Keratinocyte (primary cell): ENCODE results near the gene TRPM3. TPM values are rescaled to one million over a fixed set of nuclear protein-coding genes. Genes with fewer than 3 reads are reported as not detected.

Experiments
- DNase-seq: peaks from one replicate; pipeline ENCODE4 v3.0.0-alpha.2; 2011; ENCODE audit warnings: low read depth, missing footprints, low spot score
- FAIRE-seq: peaks from 2 replicates; lab custom pipeline; 2011; peaks lifted over from hg19 to GRCh38; lab: Jason Lieb, UNC
- H2AFZ ChIP-seq: 2 replicates; pipeline ENCODE4 v1.6.0; 2012; ENCODE audit warnings: low read length, control low read depth, inconsistent platforms; ENCODE audit not compliant: control insufficient read depth
- H3K27ac ChIP-seq: 2 replicates; pipeline ENCODE4 v1.5.1; 2011; ENCODE audit warnings: low read length; ENCODE audit not compliant: control insufficient read depth, insufficient read depth
- H3K27me3 ChIP-seq: 3 replicates; pipeline ENCODE4 v1.6.0; 2011; ENCODE audit warnings: low read length; ENCODE audit not compliant: control insufficient read depth, insufficient read depth; ENCODE audit errors: extremely low read depth
- H3K36me3 ChIP-seq, 2 experiments: 2 replicates in 1 of 2; 3 replicates in 1 of 2; pipeline ENCODE4 v1.5.1; 2011; ENCODE audit warnings: low read length in 2 of 2, mild to moderate bottlenecking in 1 of 2; ENCODE audit not compliant: control insufficient read depth in 2 of 2, insufficient read depth in 2 of 2; ENCODE audit errors: extremely low read depth in 1 of 2
- H3K4me1 ChIP-seq: 3 replicates; pipeline ENCODE4 v1.5.1; 2011; ENCODE audit warnings: low read length; ENCODE audit not compliant: control insufficient read depth, insufficient read depth; ENCODE audit errors: extremely low read depth
- H3K4me2 ChIP-seq: 3 replicates; pipeline ENCODE4 v1.6.0; 2011; ENCODE audit warnings: low read depth, low read length; ENCODE audit not compliant: control insufficient read depth, insufficient read depth; ENCODE audit errors: extremely low read depth
- H3K4me3 ChIP-seq, 3 experiments: fragments of 200-600 bp in 1 of 3; sonication (generic) in 1 of 3; 2 replicates in 2 of 3; 3 replicates in 1 of 3; pipeline ENCODE4 v1.5.1; 2011 to 2016; ENCODE audit warnings: low read length in 3 of 3, mild to moderate bottlenecking in 3 of 3, control low read depth in 2 of 3, inconsistent platforms in 1 of 3, low read depth in 1 of 3, mixed read lengths in 1 of 3, mixed run types in 1 of 3, moderate library complexity in 1 of 3; ENCODE audit not compliant: control insufficient read depth in 2 of 3, insufficient read depth in 2 of 3; ENCODE audit errors: extremely low read depth in 1 of 3
- H3K79me2 ChIP-seq: 2 replicates; pipeline ENCODE4 v1.6.0; 2012; ENCODE audit warnings: low read length; ENCODE audit not compliant: control insufficient read depth, insufficient read depth
- H3K9ac ChIP-seq: 3 replicates; pipeline ENCODE4 v1.6.0; 2011; ENCODE audit warnings: low read length; ENCODE audit not compliant: control insufficient read depth, insufficient read depth; ENCODE audit errors: extremely low read depth
- H3K9me1 ChIP-seq: 3 replicates; pipeline ENCODE4 v1.6.0; 2011; ENCODE audit warnings: low read length; ENCODE audit not compliant: control insufficient read depth, insufficient read depth; ENCODE audit errors: extremely low read depth
- H3K9me3 ChIP-seq: 2 replicates; pipeline ENCODE4 v1.5.1; 2012; ENCODE audit warnings: low read depth, low read length; ENCODE audit not compliant: control insufficient read depth
- H4K20me1 ChIP-seq: 3 replicates; pipeline ENCODE4 v1.6.0; 2011; ENCODE audit warnings: low read length; ENCODE audit not compliant: control insufficient read depth, insufficient read depth; ENCODE audit errors: extremely low read depth
- EZH2 ChIP-seq: IDR thresholded peaks from one replicate; pipeline ENCODE4 v1.6.1; 2012; ENCODE audit warnings: inconsistent platforms, mild to moderate bottlenecking, low read length, moderate library complexity
- dilution Hi-C: fragments of 300-500 bp; cut with MboI; formaldehyde crosslinking; loops from one replicate; pipeline ENCODE4 v1.7.0; 2020; ENCODE audit warnings: low sequenced_read_pairs; ENCODE audit not compliant: extremely low pct_ligation_motif_present
- polyA plus RNA-seq, 5 experiments: library from polyadenylated mRNA; depleted of rRNA in 3 of 5; stranded (reverse) in 3 of 5; stranded (forward) in 1 of 5; unstranded in 1 of 5; fragments of >200 nt; gene quantifications; 1 replicate in 1 of 5; 2 replicates in 3 of 5; 3 replicates in 1 of 5; pipeline versions ENCODE4 v1.2.1 to v1.2.3, GENCODE V29; 2011 to 2012; ENCODE audit warnings: missing spikeins in 2 of 5, low read depth in 1 of 5, low replicate concordance in 1 of 5
- TF ChIP-seq, protein P1 (sequence below), 3 experiments: IDR thresholded peaks in 1 of 3; conservative IDR thresholded peaks in 1 of 3; optimal IDR thresholded peaks in 1 of 3; 2 replicates in 2 of 3; 3 replicates in 1 of 3; pipeline versions ENCODE3 to v1.5.1; 2011; ENCODE audit warnings: low read length in 3 of 3, mild to moderate bottlenecking in 3 of 3, moderate library complexity in 2 of 3, control low read depth in 1 of 3, inconsistent platforms in 1 of 3; ENCODE audit not compliant: insufficient read depth in 2 of 3; ENCODE audit errors: extremely low read depth in 1 of 3

Gene TRPM3
- polyA plus RNA-seq, 1 donor (not counting 4 experiments of a cell fraction or from before 2014, with no cell fraction given), result 0.03 TPM

- peaks cover 16% of the 10 kb centered on the region for H3K4me1 ChIP-seq
- H3K9me3 ChIP-seq, result no peaks in the 10 kb centered on the region
- no peak overlapping the region for H3K4me2 ChIP-seq
- H3K9ac ChIP-seq, result no peak overlapping the region
- no peaks in the 10 kb centered on the region for H3K9me1 ChIP-seq
- FAIRE-seq (no peak), DNase-seq (no peak)
- H3K4me3 ChIP-seq, result no peak overlapping the region
- no peak for TF ChIP-seq EZH2
- TF ChIP-seq, protein P1, sequence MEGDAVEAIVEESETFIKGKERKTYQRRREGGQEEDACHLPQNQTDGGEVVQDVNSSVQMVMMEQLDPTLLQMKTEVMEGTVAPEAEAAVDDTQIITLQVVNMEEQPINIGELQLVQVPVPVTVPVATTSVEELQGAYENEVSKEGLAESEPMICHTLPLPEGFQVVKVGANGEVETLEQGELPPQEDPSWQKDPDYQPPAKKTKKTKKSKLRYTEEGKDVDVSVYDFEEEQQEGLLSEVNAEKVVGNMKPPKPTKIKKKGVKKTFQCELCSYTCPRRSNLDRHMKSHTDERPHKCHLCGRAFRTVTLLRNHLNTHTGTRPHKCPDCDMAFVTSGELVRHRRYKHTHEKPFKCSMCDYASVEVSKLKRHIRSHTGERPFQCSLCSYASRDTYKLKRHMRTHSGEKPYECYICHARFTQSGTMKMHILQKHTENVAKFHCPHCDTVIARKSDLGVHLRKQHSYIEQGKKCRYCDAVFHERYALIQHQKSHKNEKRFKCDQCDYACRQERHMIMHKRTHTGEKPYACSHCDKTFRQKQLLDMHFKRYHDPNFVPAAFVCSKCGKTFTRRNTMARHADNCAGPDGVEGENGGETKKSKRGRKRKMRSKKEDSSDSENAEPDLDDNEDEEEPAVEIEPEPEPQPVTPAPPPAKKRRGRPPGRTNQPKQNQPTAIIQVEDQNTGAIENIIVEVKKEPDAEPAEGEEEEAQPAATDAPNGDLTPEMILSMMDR (optimal IDR thresholded peaks at IDR 0.05 in 1 of 3, IDR thresholded peaks at IDR 0.05 in 1 of 3, conservative IDR thresholded peaks at IDR 0.05 in 1 of 3; ENCODE audit: extremely low read depth in 1 of 3, insufficient read depth in 2 of 3, low read length in 3 of 3), result no peak
- H4K20me1 ChIP-seq, result no peaks in the 10 kb centered on the region
- H3K27ac ChIP-seq, result no peak overlapping the region
- dilution Hi-C loops, result no loop called here
- H3K27me3 ChIP-seq, result no peaks in the 10 kb centered on the region
- H3K36me3 ChIP-seq, result no peaks in the 10 kb centered on the region
- H2AFZ ChIP-seq, result no peak overlapping the region
- H3K79me2 ChIP-seq, result no peaks in the 10 kb centered on the region
Measured at GRCh38 chr9:70551801-70552200, 569.6 kb downstream of the TRPM3 start.

DNA sequence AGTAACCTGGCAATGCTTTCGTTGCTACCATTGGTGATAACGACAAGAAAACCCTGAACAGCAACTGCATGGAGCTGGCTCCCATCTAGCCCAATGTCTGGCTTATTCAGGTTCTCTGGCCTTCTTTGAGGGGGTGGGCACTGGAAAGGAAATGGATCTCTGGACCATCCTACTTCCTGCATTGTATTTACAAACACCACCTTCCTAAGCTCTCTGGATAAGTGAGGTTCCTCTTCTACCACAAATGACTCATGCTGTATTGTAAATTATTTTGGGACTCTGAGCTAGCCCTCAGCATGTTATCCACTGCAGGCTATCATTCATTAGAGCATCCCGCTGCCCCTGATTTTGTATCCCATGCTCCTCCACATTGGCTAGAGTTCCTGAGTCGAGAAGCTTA, 570.0 kb downstream of the TRPM3 start:
- TF ChIP-seq, protein P1 (optimal IDR thresholded peaks at IDR 0.05 in 1 of 3, IDR thresholded peaks at IDR 0.05 in 1 of 3, conservative IDR thresholded peaks at IDR 0.05 in 1 of 3; ENCODE audit: extremely low read depth in 1 of 3, insufficient read depth in 2 of 3, low read length in 3 of 3), result no peak
- TF ChIP-seq EZH2, result no peak
- Histone ChIP-seq H3K27me3 (no peaks in the 10 kb centered on the region), H2AFZ (no peak overlapping the region), H4K20me1 (no peaks in the 10 kb centered on the region), H3K4me2 (no peak overlapping the region), H3K27ac (no peak overlapping the region), H3K9me1 (no peaks in the 10 kb centered on the region), H3K9ac (no peak overlapping the region), H3K9me3 (no peaks in the 10 kb centered on the region), H3K4me3 (no peak overlapping the region), H3K79me2 (no peaks in the 10 kb centered on the region), H3K4me1 (peaks cover 16% of the 10 kb centered on the region), H3K36me3 (no peaks in the 10 kb centered on the region)
- FAIRE-seq, result peak; percentile 66
- dilution Hi-C loops, result no loop called here
- DNase-seq, result no peak
